NCI-H2171 (cell line): ENCODE data around the gene PPP1R7.

Experiments
- DNase-seq: peaks from one replicate; lab custom pipeline; 2025; lab: John Stamatoyannopoulos, UW

PPP1R7 gene

GRCh38 chr2:241139531-241140444 lies 10.5 kb upstream of the PPP1R7 start:
- no peak for DNase-seq

- no peak for DNase-seq
These were observed 9.8 kb upstream of the PPP1R7 start for GRCh38 chr2:241140445-241140840.

GRCh38 chr2:241141214-241141770 lies 9.0 kb upstream of the PPP1R7 start:
- DNase-seq = no peak

- no peak for DNase-seq
These were observed 8.2 kb upstream of the PPP1R7 start for GRCh38 chr2:241142063-241142462.

- DNase-seq = no peak
These were observed 7.7 kb upstream of the PPP1R7 start for GRCh38 chr2:241142593-241142992.

- no peak for DNase-seq
These were observed 4.0 kb upstream of the PPP1R7 start for GRCh38 chr2:241146286-241146685.

GRCh38 chr2:241147336-241147735 lies 2.9 kb upstream of the PPP1R7 start:
- no peak for DNase-seq

GRCh38 chr2:241148239-241148638 lies 2.0 kb upstream of the PPP1R7 start:
- DNase-seq = no peak

- peak; percentile 84 for DNase-seq
These were observed 1.2 kb upstream of the PPP1R7 start, which contains the start of gene PASK for GRCh38 chr2:241148891-241149674. TSS of gene PASK (minus strand) at chr2:241149472. CDS start at chr2:241143032, 6,440 bp downstream.

- no peak for DNase-seq
These were observed 667 bp upstream of the PPP1R7 start for GRCh38 chr2:241149675-241149924.

- no peak for DNase-seq
These were observed 628 bp downstream of the PPP1R7 start for GRCh38 chr2:241150660-241151530.

- DNase-seq = no peak
These were observed 1.8 kb downstream of the PPP1R7 start for GRCh38 chr2:241151934-241152660.

GRCh38 chr2:241153616-241154015 lies 3.3 kb downstream of the PPP1R7 start:
- no peak for DNase-seq

GRCh38 chr2:241154915-241155314 lies 4.6 kb downstream of the PPP1R7 start:
- no peak for DNase-seq

GRCh38 chr2:241155936-241156335 lies 5.7 kb downstream of the PPP1R7 start:
- DNase-seq = no peak

GRCh38 chr2:241156971-241157441 lies 6.7 kb downstream of the PPP1R7 start:
- no peak for DNase-seq

GRCh38 chr2:241157841-241158545 lies 7.7 kb downstream of the PPP1R7 start:
- no peak for DNase-seq

- DNase-seq = no peak
These were observed 8.3 kb downstream of the PPP1R7 start for GRCh38 chr2:241158546-241158900.

GRCh38 chr2:241159116-241159515 lies 8.8 kb downstream of the PPP1R7 start:
- no peak for DNase-seq

GRCh38 chr2:241160318-241160717 lies 10.1 kb downstream of the PPP1R7 start:
- no peak for DNase-seq
